Smooth muscle cell (in vitro differentiated cells): ENCODE measurements around the gene CISH. TPM values are rescaled to one million over a fixed set of nuclear protein-coding genes. Genes with fewer than 3 reads are reported as not detected.

Experiments used
- DNase-seq: peaks from one replicate; lab custom pipeline; 2025; ENCODE audit not compliant: unreplicated experiment; lab: John Stamatoyannopoulos, UW
- H2AFZ ChIP-seq: fragments of 200-600 bp; sonication (generic); 2 replicates; pipeline ENCODE4 v1.6.0; 2016; ENCODE audit warnings: antibody characterized with exemption, low read depth, mild to moderate bottlenecking
- H3F3A ChIP-seq: fragments of 200-600 bp; sonication (generic); 2 replicates; pipeline ENCODE4 v1.6.0; 2017; ENCODE audit warnings: antibody characterized with exemption, low read depth
- H3K27ac ChIP-seq: fragments of 200-600 bp; sonication (generic); 2 replicates; pipeline ENCODE4 v1.5.1; 2016; ENCODE audit warnings: low read depth, mild to moderate bottlenecking
- H3K27me3 ChIP-seq: fragments of 200-600 bp; sonication (generic); 2 replicates; pipeline ENCODE4 v1.6.1; 2016; ENCODE audit warnings: low read depth, mild to moderate bottlenecking
- H3K36me3 ChIP-seq: fragments of 200-600 bp; sonication (generic); 2 replicates; pipeline ENCODE4 v1.5.1; 2016; ENCODE audit warnings: low read depth
- H3K4me1 ChIP-seq: fragments of 200-600 bp; sonication (generic); 2 replicates; pipeline ENCODE4 v1.5.1; 2016; ENCODE audit warnings: low read depth
- H3K4me2 ChIP-seq: fragments of 200-600 bp; sonication (generic); 2 replicates; pipeline ENCODE4 v1.6.0; 2016; ENCODE audit warnings: mild to moderate bottlenecking
- H3K4me3 ChIP-seq: fragments of 200-600 bp; sonication (generic); 2 replicates; pipeline ENCODE4 v1.5.1; 2016; ENCODE audit warnings: mild to moderate bottlenecking
- H3K79me2 ChIP-seq: fragments of 200-600 bp; sonication (generic); 2 replicates; pipeline ENCODE4 v1.6.0; 2016; ENCODE audit warnings: low read depth, mild to moderate bottlenecking
- H3K9ac ChIP-seq: fragments of 200-600 bp; sonication (generic); 2 replicates; pipeline ENCODE4 v1.6.0; 2016; ENCODE audit warnings: low read depth
- H3K9me3 ChIP-seq: fragments of 200-600 bp; sonication (generic); replicated peaks from 2 replicates; pipeline ENCODE4 v1.5.1; 2016; ENCODE audit warnings: low read depth
- H4K20me1 ChIP-seq: fragments of 200-600 bp; sonication (generic); 2 replicates; pipeline ENCODE4 v1.6.0; 2016; ENCODE audit warnings: low read depth
- WGBS: methylation state at CpG from one replicate; pipeline ENCODE4 v1.1.7; 2016; ENCODE audit warnings: low lambda C conversion rate; 5-methylcytosine and 5-hydroxymethylcytosine counted together
- polyA plus RNA-seq: library from polyadenylated mRNA; unstranded; fragments of >200 nt; fragmentation: Nextera tagmentation; extraction: Ambion mirVana; gene quantifications from 2 replicates; pipeline ENCODE4 v1.2.1, GENCODE V29; 2016
- total RNA-seq: library from RNA; depleted of rRNA; stranded (reverse); fragments of >200 nt; gene quantifications from 2 replicates; pipeline ENCODE4 v1.2.3, GENCODE V29; 2014
- TF ChIP-seq, protein P1 (sequence below): fragments of 200-600 bp; sonication (generic); IDR thresholded peaks from 2 replicates; pipeline ENCODE4 v1.5.1; 2017; ENCODE audit warnings: borderline replicate concordance, mild to moderate bottlenecking, antibody characterized with exemption; ENCODE audit not compliant: insufficient read depth, poor library complexity, severe bottlenecking

CISH gene
- total and polyA plus RNA-seq, 2 experiments from 2014 or later, result 1.8 to 15.9 TPM

DNA sequence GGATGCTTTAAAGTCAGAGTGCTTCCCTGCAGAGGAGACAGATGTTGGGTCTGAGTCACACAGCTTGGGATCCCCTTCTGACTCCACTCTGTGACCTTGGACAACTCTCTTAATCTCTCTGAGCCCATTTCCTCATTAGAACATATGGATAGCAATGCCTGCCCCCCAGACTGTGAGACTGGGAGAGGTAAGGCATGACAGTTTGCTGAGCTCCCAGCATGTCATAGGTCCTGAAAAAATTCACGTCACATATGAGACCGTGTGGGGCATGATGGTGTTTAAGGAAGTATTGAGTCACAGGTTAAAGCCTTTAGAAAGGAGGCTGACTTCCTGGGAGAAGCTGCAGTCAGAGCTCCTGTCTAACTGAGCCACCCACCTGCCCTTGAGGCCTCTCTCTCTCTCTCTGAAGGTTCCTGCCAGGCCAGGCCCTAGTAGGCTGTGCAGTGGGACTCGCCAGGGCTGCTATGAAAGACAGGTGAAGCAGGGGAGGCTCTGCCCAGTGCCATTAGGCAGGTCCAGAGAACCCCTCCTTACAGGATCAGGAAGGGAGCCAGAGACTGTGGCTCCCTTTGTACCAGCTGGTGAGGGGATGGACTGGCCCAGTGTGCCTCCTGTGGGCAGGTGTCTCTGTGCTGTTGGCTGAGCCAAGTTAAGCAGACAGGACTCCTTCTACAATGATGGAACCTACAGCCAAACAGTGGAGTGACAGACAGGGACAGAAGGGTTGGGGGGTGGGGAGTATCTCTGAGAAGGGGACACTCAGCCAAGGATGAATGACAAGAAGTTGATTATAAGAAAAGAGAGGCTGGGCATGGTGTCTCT, 43.6 kb upstream of the CISH start:
- no peak overlapping the region for H3K27ac ChIP-seq
- no peak overlapping the region for H3K4me3 ChIP-seq
- H2AFZ ChIP-seq, result no peak overlapping the region
- no peaks in the 10 kb centered on the region for H4K20me1 ChIP-seq
- H3K4me2 ChIP-seq, result no peak overlapping the region
- 57% methylated on average over 3 of the region's 3 CpGs for WGBS
- H3K79me2 ChIP-seq, result no peaks in the 10 kb centered on the region
- H3K4me1 ChIP-seq, result peaks cover 6% of the 10 kb centered on the region
- no peaks in the 10 kb centered on the region for H3K9me3 ChIP-seq
- no peaks in the 10 kb centered on the region for H3K27me3 ChIP-seq
- H3K9ac ChIP-seq, result no peak overlapping the region
- DNase-seq, result no peak
- no peaks in the 10 kb centered on the region for H3K36me3 ChIP-seq
- no peaks in the 10 kb centered on the region for H3F3A ChIP-seq
- TF ChIP-seq, protein P1, sequence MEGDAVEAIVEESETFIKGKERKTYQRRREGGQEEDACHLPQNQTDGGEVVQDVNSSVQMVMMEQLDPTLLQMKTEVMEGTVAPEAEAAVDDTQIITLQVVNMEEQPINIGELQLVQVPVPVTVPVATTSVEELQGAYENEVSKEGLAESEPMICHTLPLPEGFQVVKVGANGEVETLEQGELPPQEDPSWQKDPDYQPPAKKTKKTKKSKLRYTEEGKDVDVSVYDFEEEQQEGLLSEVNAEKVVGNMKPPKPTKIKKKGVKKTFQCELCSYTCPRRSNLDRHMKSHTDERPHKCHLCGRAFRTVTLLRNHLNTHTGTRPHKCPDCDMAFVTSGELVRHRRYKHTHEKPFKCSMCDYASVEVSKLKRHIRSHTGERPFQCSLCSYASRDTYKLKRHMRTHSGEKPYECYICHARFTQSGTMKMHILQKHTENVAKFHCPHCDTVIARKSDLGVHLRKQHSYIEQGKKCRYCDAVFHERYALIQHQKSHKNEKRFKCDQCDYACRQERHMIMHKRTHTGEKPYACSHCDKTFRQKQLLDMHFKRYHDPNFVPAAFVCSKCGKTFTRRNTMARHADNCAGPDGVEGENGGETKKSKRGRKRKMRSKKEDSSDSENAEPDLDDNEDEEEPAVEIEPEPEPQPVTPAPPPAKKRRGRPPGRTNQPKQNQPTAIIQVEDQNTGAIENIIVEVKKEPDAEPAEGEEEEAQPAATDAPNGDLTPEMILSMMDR, result no peak

DNA sequence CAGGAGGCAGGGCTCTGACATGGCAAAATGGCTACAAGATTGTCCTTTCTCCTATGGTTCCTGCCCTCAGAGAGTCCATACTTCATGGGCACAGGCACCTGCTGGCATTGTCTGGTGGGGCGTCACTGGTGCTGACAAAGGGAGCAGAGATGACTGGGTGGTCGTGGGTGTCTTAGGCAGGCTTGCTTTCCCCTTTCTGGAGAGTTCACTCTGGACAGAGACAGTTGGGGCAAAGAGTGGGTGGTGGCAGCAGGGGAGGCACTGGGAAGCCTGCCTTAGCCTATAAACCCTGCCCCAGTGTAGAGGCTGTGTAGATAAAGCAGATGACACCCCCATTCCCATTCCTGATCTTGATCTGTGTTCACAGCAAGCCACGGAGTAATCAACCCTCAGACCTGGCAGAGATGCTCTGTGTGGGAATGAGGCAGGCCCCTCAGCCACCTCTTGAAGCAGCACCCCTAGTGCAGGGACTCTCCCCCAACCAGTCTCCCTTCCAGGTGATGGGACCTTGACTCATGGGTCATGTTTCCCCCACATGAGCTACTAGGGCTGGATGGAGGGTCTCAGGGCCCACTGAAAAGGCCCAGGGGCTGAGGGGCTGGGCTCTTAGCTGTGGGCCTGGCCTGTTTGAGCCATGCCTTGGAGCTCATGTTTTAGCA, 42.5 kb upstream of the CISH start:
- H3K27me3 ChIP-seq, result no peaks in the 10 kb centered on the region
- no peaks in the 10 kb centered on the region for H3F3A ChIP-seq
- TF ChIP-seq, protein P1, result no peak
- H3K4me1 ChIP-seq, result peaks cover 6% of the 10 kb centered on the region
- H3K9ac ChIP-seq, result no peak overlapping the region
- no peak for DNase-seq
- no peak overlapping the region for H3K27ac ChIP-seq
- H4K20me1 ChIP-seq, result no peaks in the 10 kb centered on the region
- WGBS, result 76% methylated on average over 3 of the region's 3 CpGs
- no peak overlapping the region for H3K4me3 ChIP-seq
- H3K36me3 ChIP-seq, result no peaks in the 10 kb centered on the region
- no peaks in the 10 kb centered on the region for H3K9me3 ChIP-seq
- no peak overlapping the region for H2AFZ ChIP-seq
- no peaks in the 10 kb centered on the region for H3K79me2 ChIP-seq
- H3K4me2 ChIP-seq, result no peak overlapping the region

DNA sequence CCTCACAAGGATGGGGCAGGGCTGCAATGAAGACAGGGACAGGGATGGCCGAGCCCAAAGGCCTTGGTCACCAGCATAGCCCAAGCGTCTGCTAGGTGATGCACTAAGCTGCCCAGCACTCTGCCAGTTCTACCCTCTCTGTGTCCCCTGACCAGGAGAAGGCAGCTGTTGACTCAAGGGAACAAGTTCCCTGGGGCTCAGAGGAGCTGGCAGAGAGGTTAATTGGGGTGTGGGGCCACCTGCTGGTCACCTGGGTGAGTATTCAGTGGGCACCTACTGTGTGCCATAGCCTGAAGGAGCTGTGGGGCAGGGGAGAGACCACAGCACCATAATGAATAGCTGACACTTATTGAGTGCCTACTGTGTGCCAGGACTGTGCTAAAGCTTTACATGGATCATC, 41.1 kb upstream of the CISH start:
- Histone ChIP-seq H3K9me3 (no peaks in the 10 kb centered on the region), H3K4me2 (no peak overlapping the region), H3K4me3 (no peak overlapping the region), H3K27me3 (no peaks in the 10 kb centered on the region), H3K9ac (no peak overlapping the region), H3K79me2 (no peaks in the 10 kb centered on the region), H2AFZ (no peak overlapping the region), H3K27ac (no peak overlapping the region), H3K36me3 (no peaks in the 10 kb centered on the region), H3K4me1 (peaks cover 6% of the 10 kb centered on the region), H4K20me1 (no peaks in the 10 kb centered on the region), H3F3A (no peaks in the 10 kb centered on the region)
- TF ChIP-seq, protein P1, result peak; percentile 24
- WGBS, result 78% methylated on average over 2 of the region's 2 CpGs
- no peak for DNase-seq
